Uterus (tissue), 4 donors: ENCODE measurements around the gene FAM217A. TPM values are rescaled to one million over a fixed set of nuclear protein-coding genes. Genes with fewer than 3 reads are reported as not detected.

Experiments
- DNase-seq, 2 donors: peaks; one replicate each; pipeline ENCODE4 v3.0.0-alpha.2; 2019 to 2020
- H3K27ac ChIP-seq, 2 donors: fragments of 200-600 bp; sonication (generic); 1 replicate in 1 of 2; 2 replicates in 1 of 2; pipeline ENCODE4 v1.5.1; 2016 to 2018
- H3K27me3 ChIP-seq, 2 donors: fragments of 200-600 bp; sonication (generic); one replicate each; pipeline ENCODE4 v1.5.1; 2018 to 2019; ENCODE audit warnings: control low read depth in 1 of 2
- H3K36me3 ChIP-seq, 2 donors: fragments of 200-600 bp; sonication (generic); one replicate each; pipeline ENCODE4 v1.5.1; 2019; ENCODE audit warnings: control low read depth in 1 of 2
- H3K4me1 ChIP-seq, 2 donors: fragments of 200-600 bp; sonication (generic); one replicate each; pipeline ENCODE4 v1.5.1; 2018 to 2019; ENCODE audit warnings: control low read depth in 1 of 2
- H3K4me3 ChIP-seq, 2 donors: fragments of 200-600 bp; sonication (generic); 1 replicate in 1 of 2; 2 replicates in 1 of 2; pipeline ENCODE4 v1.5.1; 2018 to 2019; ENCODE audit warnings: mild to moderate bottlenecking in 1 of 2
- H3K9me3 ChIP-seq, 2 donors: fragments of 200-600 bp; sonication (generic); one replicate each; pipeline ENCODE4 v1.5.1; 2019; ENCODE audit warnings: control low read depth in 1 of 2
- POLR2A ChIP-seq, 2 donors: fragments of 450-650 bp; IDR thresholded peaks; one replicate each; pipeline ENCODE4 v1.6.1; 2016; ENCODE audit warnings: antibody characterized with exemption in 2 of 2, mild to moderate bottlenecking in 1 of 2, moderate library complexity in 1 of 2
- intact Hi-C: fragments of 100-400 bp; cut with DNase I; formaldehyde crosslinking; loops from one replicate; pipeline ENCODE4 v1.15.1; 2023; ENCODE audit warnings: low total_unique reads
- total RNA-seq, 4 donors: library from RNA; depleted of rRNA in 3 of 4; stranded (reverse); fragments of >200 nt in 3 of 4; gene quantifications; one replicate each; pipeline versions ENCODE4 v1.1.0 to v1.2.4, GENCODE V29; 2014 to 2023
- TF ChIP-seq, protein P1 (sequence below), 4 experiments: fragments of 200-600 bp in 2 of 4; fragments of 450-650 bp in 2 of 4; sonication (generic) in 2 of 4; IDR thresholded peaks; one replicate each; pipeline ENCODE4 v1.5.1; 2016 to 2019; ENCODE audit warnings: antibody characterized with exemption in 4 of 4, mild to moderate bottlenecking in 2 of 4, moderate library complexity in 1 of 4
- donor health status: DM: yes; HTN: yes; CAD: no.

The FAM217A gene
- total RNA-seq, 4 donors from 2014 or later, result not detected

DNA sequence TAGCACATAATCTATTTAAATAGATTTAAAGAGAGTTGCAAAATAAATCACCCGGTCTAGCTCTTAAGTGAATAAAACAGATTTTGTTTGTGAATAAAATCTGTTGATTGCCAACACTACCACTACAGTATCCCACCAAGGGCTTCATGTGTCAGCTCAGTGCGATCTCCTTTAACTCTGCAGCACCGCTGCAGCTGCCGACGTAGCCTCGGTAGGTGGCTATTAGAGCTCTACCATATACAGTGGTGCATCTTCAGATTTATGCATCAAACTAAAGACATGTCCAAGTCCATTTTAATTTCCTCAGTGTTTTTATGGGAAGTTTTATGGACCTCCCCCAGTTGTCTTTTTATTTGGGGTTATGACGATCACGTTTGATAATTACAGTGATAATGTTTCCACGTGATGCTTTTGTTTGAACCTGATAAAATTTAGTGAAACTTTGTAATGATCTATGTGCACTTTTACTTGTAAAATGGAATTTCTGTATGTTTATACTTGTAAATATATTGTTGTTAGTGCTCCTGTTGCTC lies 29.7 kb upstream of the FAM217A start:
- H3K27ac ChIP-seq, result peak overlapping the region in 1 of 2 donors; percentile 46
- TF ChIP-seq, protein P1, sequence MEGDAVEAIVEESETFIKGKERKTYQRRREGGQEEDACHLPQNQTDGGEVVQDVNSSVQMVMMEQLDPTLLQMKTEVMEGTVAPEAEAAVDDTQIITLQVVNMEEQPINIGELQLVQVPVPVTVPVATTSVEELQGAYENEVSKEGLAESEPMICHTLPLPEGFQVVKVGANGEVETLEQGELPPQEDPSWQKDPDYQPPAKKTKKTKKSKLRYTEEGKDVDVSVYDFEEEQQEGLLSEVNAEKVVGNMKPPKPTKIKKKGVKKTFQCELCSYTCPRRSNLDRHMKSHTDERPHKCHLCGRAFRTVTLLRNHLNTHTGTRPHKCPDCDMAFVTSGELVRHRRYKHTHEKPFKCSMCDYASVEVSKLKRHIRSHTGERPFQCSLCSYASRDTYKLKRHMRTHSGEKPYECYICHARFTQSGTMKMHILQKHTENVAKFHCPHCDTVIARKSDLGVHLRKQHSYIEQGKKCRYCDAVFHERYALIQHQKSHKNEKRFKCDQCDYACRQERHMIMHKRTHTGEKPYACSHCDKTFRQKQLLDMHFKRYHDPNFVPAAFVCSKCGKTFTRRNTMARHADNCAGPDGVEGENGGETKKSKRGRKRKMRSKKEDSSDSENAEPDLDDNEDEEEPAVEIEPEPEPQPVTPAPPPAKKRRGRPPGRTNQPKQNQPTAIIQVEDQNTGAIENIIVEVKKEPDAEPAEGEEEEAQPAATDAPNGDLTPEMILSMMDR (IDR thresholded peaks at IDR 0.05), result no peak
- no peak for TF ChIP-seq POLR2A (IDR thresholded peaks at IDR 0.05)
- no peaks in the 10 kb centered on the region for H3K36me3 ChIP-seq
- no peak for DNase-seq
- H3K4me3 ChIP-seq, result no peak overlapping the region
- H3K4me1 ChIP-seq, result no peaks in the 10 kb centered on the region
- H3K27me3 ChIP-seq, result no peaks in the 10 kb centered on the region
- intact Hi-C loops, result no loop called here
- H3K9me3 ChIP-seq, result no peaks in the 10 kb centered on the region

DNA sequence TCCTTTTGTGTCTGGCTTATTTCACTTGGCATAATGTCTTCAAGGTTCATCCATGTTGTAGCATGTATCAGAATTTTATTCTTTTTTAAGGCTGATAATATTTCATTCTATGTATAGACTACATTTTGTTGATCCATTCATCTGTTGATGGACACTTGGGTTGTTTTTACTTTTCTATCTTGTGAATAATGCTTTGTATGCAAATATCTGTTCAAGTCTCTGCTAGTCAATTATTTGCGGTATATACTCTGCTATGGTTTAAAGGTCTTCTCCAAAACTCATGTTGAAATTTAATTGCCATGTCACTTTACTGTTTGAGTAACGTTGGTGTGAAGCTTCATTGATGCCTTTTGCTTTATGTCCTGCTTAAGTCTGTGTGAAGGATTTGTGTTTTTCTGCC lies 28.9 kb upstream of the FAM217A start:
- Histone ChIP-seq H3K27ac (no peak overlapping the region), H3K4me1 (no peaks in the 10 kb centered on the region), H3K36me3 (no peaks in the 10 kb centered on the region), H3K4me3 (no peak overlapping the region), H3K27me3 (no peaks in the 10 kb centered on the region), H3K9me3 (no peaks in the 10 kb centered on the region)
- no peak for DNase-seq
- intact Hi-C loops, result no loop called here
- no peak for TF ChIP-seq POLR2A (IDR thresholded peaks at IDR 0.05)
- TF ChIP-seq, protein P1 (IDR thresholded peaks at IDR 0.05), result no peak

DNA sequence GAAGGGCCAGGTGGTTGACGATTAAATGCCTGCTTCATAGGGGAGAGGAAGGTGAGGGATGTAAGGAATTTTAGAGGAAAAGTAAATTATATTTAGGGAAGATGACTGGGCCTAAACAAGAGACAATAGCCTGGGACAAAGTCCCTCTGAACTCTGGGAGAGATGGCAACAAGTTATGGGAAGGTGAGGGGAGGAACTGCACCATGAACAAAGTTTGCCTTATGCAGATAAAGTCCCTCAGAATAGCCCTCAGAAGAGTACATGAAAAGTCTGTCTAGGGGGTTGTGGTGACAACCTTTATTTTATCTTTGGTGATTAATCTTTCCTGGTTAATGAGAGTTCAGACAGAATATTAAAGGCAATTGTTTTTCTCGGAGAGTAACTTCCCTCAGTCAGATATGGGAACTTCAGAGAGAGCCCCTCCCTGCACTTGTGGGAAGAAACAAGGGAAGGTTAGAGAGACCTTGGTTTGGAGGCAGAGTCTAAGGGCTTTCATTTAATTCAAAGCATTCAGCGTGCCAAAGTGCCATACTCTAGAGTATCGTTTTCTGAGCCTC lies 27.1 kb upstream of the FAM217A start:
- Histone ChIP-seq H3K27ac (no peak overlapping the region), H3K4me1 (no peaks in the 10 kb centered on the region), H3K36me3 (no peaks in the 10 kb centered on the region), H3K4me3 (no peak overlapping the region), H3K9me3 (no peaks in the 10 kb centered on the region), H3K27me3 (no peaks in the 10 kb centered on the region)
- DNase-seq, result no peak
- intact Hi-C loops, result no loop called here
- TF ChIP-seq, protein P1 (IDR thresholded peaks at IDR 0.05), result no peak
- TF ChIP-seq POLR2A (IDR thresholded peaks at IDR 0.05), result no peak

DNA sequence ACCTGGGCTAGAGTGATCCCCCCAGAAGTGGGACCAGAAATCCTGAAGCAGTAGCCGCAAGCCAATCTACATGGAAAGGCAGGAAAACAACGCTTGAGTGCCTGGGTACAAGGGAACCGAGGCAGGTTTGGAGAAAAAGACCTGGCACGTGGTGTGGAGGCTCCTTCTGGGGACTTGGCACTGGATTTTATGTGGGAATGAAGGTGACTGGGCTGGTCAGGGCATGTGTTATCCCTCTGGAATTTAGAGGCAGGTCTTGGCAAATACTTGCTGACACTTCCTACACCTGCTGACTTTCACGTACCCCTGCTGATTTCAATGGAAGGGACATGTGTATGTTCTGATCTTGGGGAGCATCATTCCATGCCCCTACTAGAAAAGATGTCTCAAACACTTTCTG lies 25.0 kb upstream of the FAM217A start:
- TF ChIP-seq, protein P1 (IDR thresholded peaks at IDR 0.05), result no peak
- no peak for TF ChIP-seq POLR2A (IDR thresholded peaks at IDR 0.05)
- H3K4me3 ChIP-seq, result no peak overlapping the region
- no peak overlapping the region for H3K27ac ChIP-seq
- no peaks in the 10 kb centered on the region for H3K36me3 ChIP-seq
- no peaks in the 10 kb centered on the region for H3K9me3 ChIP-seq
- no peaks in the 10 kb centered on the region for H3K4me1 ChIP-seq
- no peaks in the 10 kb centered on the region for H3K27me3 ChIP-seq
- no peak for DNase-seq
- intact Hi-C loops, result no loop called here

DNA sequence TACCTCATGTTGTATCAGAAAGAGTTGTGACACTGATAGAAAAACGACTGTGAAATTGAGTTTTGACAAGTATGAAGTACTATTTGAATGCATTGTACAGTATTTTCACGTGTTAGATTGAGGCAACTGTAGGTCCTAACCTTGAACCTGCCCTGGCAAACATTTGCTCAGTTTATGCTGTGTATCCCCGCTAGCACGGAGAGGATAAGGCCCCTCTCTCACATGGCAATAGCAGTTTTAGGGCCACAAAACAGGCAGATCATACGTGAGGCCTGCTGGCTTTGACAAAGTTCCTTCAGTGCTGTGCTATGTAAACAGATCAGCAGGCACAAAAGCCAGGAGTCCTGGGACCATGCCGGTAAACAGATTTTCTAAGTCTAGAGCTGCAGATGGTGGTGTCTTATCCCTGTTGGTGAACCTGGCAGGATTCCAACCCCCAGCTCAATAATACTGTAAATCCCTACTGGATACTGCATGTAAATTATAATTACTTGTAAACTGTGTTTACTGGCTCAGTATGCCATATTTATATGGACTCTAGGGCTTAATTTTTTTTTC lies 23.8 kb upstream of the FAM217A start:
- no peak for DNase-seq
- TF ChIP-seq, protein P1 (IDR thresholded peaks at IDR 0.05), result no peak
- no peak for TF ChIP-seq POLR2A (IDR thresholded peaks at IDR 0.05)
- H3K4me3 ChIP-seq, result no peak overlapping the region
- intact Hi-C loops, result no loop called here
- no peaks in the 10 kb centered on the region for H3K36me3 ChIP-seq
- no peaks in the 10 kb centered on the region for H3K27me3 ChIP-seq
- no peaks in the 10 kb centered on the region for H3K4me1 ChIP-seq
- H3K9me3 ChIP-seq, result no peaks in the 10 kb centered on the region
- H3K27ac ChIP-seq, result no peak overlapping the region
